ENCODE measurements around the gene PRAMEF5.
"Not testable (repeated sequence)": the region's sequence is repeated elsewhere in the genome, so short reads cannot be mapped to it uniquely, and the experiment has no call there.

PRAMEF5 gene

GRCh38 chr1:13253898-13254297 is at the start of gene PRAMEF5:
Gene PRAMEF5 (plus strand): TSS chr1:13254198. CDS start chr1:13259269, 5,071 bp downstream.
- not testable (repeated sequence) for DNase-seq

- not testable (repeated sequence) for DNase-seq
These were observed 45.3 kb upstream of the PRAMEF5 start for GRCh38 chr1:13208712-13209111.

GRCh38 chr1:13216619-13217018 is 37.4 kb upstream of the PRAMEF5 start:
- DNase-seq: not testable (repeated sequence)

- not testable (repeated sequence) for DNase-seq
These were observed 34.8 kb upstream of the PRAMEF5 start for GRCh38 chr1:13219203-13219602.

GRCh38 chr1:13222788-13223187 is 31.2 kb upstream of the PRAMEF5 start:
- DNase-seq: not testable (repeated sequence)

- DNase-seq: no peak
These were observed 29.4 kb upstream of the PRAMEF5 start for GRCh38 chr1:13224480-13225060.

- DNase-seq: not testable (repeated sequence)
These were observed 28.3 kb upstream of the PRAMEF5 start, which contains the start of gene PRAMEF18 for GRCh38 chr1:13225675-13226204. Gene PRAMEF18 (minus strand): TSS chr1:13226154. CDS start chr1:13226106, 48 bp downstream.

- not testable (repeated sequence) for DNase-seq
These were observed 26.5 kb upstream of the PRAMEF5 start for GRCh38 chr1:13227271-13228055.

GRCh38 chr1:13228343-13228781 is 25.6 kb upstream of the PRAMEF5 start:
- DNase-seq: no peak

GRCh38 chr1:13230096-13230495 is 23.9 kb upstream of the PRAMEF5 start:
- not testable (repeated sequence) for DNase-seq

- DNase-seq: not testable (repeated sequence)
These were observed 23.4 kb upstream of the PRAMEF5 start for GRCh38 chr1:13230601-13231000.

- DNase-seq: not testable (repeated sequence)
These were observed 22.8 kb upstream of the PRAMEF5 start for GRCh38 chr1:13231061-13231750.

GRCh38 chr1:13232056-13232455 is 21.9 kb upstream of the PRAMEF5 start:
- not testable (repeated sequence) for DNase-seq

- peak; percentile 2 for DNase-seq
These were observed 19.9 kb upstream of the PRAMEF5 start for GRCh38 chr1:13234057-13234456.

GRCh38 chr1:13237572-13237971 is 16.4 kb upstream of the PRAMEF5 start:
- not testable (repeated sequence) for DNase-seq

GRCh38 chr1:13239633-13240032 is 14.4 kb upstream of the PRAMEF5 start:
- DNase-seq: not testable (repeated sequence)

GRCh38 chr1:13243536-13244263 is 10.3 kb upstream of the PRAMEF5 start:
- DNase-seq: not testable (repeated sequence)

GRCh38 chr1:13245841-13246553 is 8.0 kb upstream of the PRAMEF5 start:
- not testable (repeated sequence) for DNase-seq

GRCh38 chr1:13246554-13246871 is 7.5 kb upstream of the PRAMEF5 start:
- DNase-seq: not testable (repeated sequence)

GRCh38 chr1:13247122-13247521 is 6.9 kb upstream of the PRAMEF5 start:
- DNase-seq: not testable (repeated sequence)

- not testable (repeated sequence) for DNase-seq
These were observed 11.1 kb downstream of the PRAMEF5 start for GRCh38 chr1:13265124-13265523.

GRCh38 chr1:13277016-13277415 is 23.0 kb downstream of the PRAMEF5 start:
- not testable (repeated sequence) for DNase-seq

All from NCI-H1092 treated with DMSO at 0.1 percent for 48 hours (cell line).